ENCODE measurements around the gene ZNF511.

DNA sequence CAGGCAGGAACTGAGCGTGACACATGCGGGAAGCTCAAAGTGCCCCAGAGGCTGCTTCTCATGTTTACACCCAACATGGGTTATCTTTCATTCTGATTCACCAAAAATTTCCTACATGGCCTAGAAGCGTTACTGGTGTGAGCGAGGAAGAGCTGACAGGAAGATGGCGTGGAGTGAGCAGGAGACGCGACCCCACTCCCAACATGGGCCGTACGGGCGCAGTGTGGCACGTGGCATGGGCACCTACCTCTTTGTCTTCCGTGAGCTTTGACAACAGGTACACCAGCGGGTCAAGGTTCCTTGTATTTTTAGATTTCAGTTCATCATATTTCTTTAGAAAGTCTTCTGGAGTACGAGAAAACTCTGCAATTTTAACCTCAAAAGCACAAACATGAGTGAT is 9.0 kb upstream of the ZNF511 start:
- TF ChIP-seq, protein P1, sequence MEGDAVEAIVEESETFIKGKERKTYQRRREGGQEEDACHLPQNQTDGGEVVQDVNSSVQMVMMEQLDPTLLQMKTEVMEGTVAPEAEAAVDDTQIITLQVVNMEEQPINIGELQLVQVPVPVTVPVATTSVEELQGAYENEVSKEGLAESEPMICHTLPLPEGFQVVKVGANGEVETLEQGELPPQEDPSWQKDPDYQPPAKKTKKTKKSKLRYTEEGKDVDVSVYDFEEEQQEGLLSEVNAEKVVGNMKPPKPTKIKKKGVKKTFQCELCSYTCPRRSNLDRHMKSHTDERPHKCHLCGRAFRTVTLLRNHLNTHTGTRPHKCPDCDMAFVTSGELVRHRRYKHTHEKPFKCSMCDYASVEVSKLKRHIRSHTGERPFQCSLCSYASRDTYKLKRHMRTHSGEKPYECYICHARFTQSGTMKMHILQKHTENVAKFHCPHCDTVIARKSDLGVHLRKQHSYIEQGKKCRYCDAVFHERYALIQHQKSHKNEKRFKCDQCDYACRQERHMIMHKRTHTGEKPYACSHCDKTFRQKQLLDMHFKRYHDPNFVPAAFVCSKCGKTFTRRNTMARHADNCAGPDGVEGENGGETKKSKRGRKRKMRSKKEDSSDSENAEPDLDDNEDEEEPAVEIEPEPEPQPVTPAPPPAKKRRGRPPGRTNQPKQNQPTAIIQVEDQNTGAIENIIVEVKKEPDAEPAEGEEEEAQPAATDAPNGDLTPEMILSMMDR (conservative IDR thresholded peaks at IDR 0.05 in 1 of 2, IDR thresholded peaks at IDR 0.05 in 1 of 2; ENCODE audit: extremely low read depth in 1 of 2, insufficient read depth in 1 of 2, low read depth in 1 of 2, low read length in 2 of 2), result no peak
- TF ChIP-seq EZH2 (IDR thresholded peaks at IDR 0.05; ENCODE audit: borderline replicate concordance, low read length), result no peak
